Measurements from ENCODE around the gene CLEC4M.
"Not testable (repeated sequence)": the region's sequence is repeated elsewhere in the genome, so short reads cannot be mapped to it uniquely, and the experiment has no call there.

CLEC4M gene

DNA sequence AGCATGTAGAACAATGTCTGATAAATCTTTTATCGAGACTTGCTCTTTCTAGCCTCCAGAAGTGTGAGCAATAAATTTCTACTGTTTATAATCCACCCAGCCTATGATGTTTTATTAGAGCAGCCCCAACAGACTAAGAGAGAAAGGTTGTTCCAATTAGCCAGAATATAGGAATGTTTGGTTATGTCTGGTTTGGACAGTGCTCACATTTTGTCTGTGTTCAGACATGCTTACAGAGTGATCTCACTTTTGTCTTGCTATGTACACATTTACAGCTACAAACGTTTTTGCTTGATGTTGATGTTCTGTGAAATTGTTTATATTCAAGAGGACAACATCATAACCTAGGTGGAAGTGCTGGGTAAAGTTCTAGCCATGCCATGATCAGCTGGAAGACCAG is 48.9 kb downstream of the CLEC4M start:
- DNase-seq (ENCODE audit: low read depth in 2 of 2): no peak

DNA sequence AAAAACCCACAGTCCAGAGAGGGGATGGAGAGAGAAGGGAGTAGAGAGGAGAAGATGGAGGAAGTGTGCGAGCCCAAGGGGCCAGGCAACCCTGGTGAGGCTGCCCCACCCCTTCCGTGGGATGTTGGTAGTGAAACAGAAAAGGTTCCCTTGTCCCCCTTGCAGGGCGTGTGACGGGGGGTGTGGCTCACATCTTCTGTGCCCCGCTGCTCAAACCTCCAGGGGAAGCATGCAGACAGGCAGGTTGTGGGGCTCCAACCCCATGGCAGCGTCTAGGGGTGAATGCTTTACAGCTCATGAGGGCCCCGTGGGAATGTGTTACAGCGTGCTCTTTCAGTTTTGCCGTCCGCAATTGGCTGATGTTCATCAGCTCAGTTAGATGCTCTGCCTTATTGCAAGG is 52.3 kb downstream of the CLEC4M start:
- DNase-seq (ENCODE audit: low read depth in 2 of 2): no peak

DNA sequence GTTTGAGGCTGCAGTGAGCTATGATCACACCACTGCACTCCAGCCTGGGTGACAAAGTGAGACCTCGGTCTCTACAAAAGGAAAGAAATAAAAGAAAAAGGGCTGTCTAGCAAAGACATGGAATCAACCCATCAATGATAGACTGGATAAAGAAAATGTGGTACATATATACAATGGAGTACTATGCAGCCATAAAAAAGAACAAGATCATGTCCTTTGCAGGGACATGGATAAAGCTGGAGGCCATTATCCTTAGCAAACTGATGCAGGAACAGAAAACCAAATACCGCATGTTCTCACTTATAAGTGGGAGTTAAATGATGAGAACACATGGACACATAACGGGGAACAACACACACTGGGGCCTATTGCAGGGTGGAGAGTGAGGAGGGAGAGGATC is 53.0 kb downstream of the CLEC4M start:
- not testable (repeated sequence) for DNase-seq (ENCODE audit: low read depth in 2 of 2)

DNA sequence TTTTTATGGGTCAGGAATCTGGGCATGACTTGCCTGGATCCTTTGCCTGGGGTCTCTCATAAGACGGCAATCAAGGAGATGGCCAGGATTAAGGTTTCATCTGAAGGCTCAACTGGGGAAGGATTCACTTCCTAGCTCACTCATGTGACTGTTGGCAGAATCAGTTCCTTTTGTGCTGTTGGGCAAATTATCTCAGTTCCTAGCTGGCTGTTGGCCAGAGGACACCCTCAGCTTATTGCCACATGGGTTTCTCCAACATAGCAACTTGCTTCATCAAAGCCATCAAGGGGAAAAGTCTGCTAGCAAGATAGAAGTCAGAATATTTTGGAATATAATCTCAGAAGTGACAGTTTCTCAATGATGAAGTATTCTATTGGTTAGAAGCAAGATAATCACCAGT is 54.8 kb downstream of the CLEC4M start:
- DNase-seq (ENCODE audit: low read depth in 2 of 2): no peak

DNA sequence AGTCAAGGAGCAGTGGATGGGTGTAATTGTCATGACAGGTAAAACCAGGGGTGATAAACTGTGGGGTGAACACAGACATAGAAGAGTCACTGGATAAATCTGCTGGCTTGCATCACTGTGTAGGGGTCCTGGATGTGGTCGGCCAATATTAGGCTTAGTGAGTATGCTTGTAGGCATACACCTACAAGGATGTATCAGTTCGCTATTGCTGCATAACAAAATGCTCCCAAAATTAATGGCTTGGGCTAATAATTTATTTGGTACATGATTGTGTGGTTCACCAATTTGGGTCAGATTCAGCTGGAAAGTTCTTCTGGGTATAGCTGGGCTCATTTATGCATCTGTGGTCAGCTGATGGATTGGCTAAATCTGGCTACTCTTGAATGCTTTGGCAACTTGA is 55.8 kb downstream of the CLEC4M start:
- no peak for DNase-seq (ENCODE audit: low read depth in 2 of 2)

Data from stimulated activated CD8-positive, alpha-beta memory T cell treated with anti-CD3 and anti-CD28 coated beads, Interleukin-7, amount 100 ng/mL, for 4 hours (primary cell).